Dermis microvascular lymphatic vessel endothelial cell (primary cell): ENCODE data around the gene CEP68. TPM values are rescaled to one million over a fixed set of nuclear protein-coding genes. Genes with fewer than 3 reads are reported as not detected.
"Not testable (repeated sequence)": the region's sequence is repeated elsewhere in the genome, so short reads cannot be mapped to it uniquely, and the experiment has no call there.

Experiments used
- DNase-seq, 2 donors: peaks; one replicate each; pipeline versions ENCODE4 v3.0.0 to v3.0.0-alpha.2; 2010; ENCODE audit warnings: low read depth in 2 of 2
- total RNA-seq: library from RNA; depleted of rRNA; stranded (reverse); fragments of >200 nt; gene quantifications from 2 replicates; pipeline ENCODE4 v1.2.1, GENCODE V29; 2014

CEP68 gene
- total RNA-seq, 1 donor from 2014 or later = 37.2 TPM

GRCh38 chr2:65129826-65130663 is 73.8 kb downstream of the CEP68 start, which contains the start of gene RAB1A:
TSS of gene RAB1A (minus strand) at chr2:65130106. CDS start at chr2:65129915, 191 bp downstream.
- DNase-seq = peak; percentile 99 to 100

- no peak for DNase-seq
Observed at GRCh38 chr2:65130664-65131175, 74.5 kb downstream of the CEP68 start.

GRCh38 chr2:65132930-65133329 is 76.7 kb downstream of the CEP68 start:
- not testable (repeated sequence) for DNase-seq

- DNase-seq = no peak
Observed at GRCh38 chr2:65133626-65134025, 77.4 kb downstream of the CEP68 start.

GRCh38 chr2:65134158-65134557 is 77.9 kb downstream of the CEP68 start:
- DNase-seq = no peak

- DNase-seq = no peak
Observed at GRCh38 chr2:65136253-65136652, 80.0 kb downstream of the CEP68 start.

Other genes starting within 250 kb of the CEP68 start
- 16.3 and 16.6 TPM in 2 replicates for gene SLC1A4, start 67.0 kb upstream of the CEP68 start, total RNA-seq
- gene RAB1A, start 73.7 kb downstream of the CEP68 start, total RNA-seq = 69.3 and 81.7 TPM in 2 replicates
- 95.9 and 110 TPM in 2 replicates for gene ACTR2, start 171.4 kb downstream of the CEP68 start, total RNA-seq